Esophagus muscularis mucosa (tissue), 4 donors: ENCODE results near the gene LYPD3. TPM values are rescaled to one million over a fixed set of nuclear protein-coding genes. Genes with fewer than 3 reads are reported as not detected.

Experiments used
- DNase-seq: peaks from one replicate; pipeline ENCODE4 v3.0.0-alpha.2; 2017; ENCODE audit errors: extremely low spot score
- H3K27ac ChIP-seq, 4 donors: fragments of 200-600 bp; sonication (generic); replicated peaks in 1 of 4; 1 replicate in 3 of 4; 2 replicates in 1 of 4; pipeline ENCODE4 v1.5.1; 2016 to 2019; ENCODE audit warnings: mild to moderate bottlenecking in 1 of 4
- H3K27me3 ChIP-seq, 4 donors: fragments of 200-600 bp; sonication (generic); one replicate each; pipeline versions ENCODE4 v1.5.1 to v1.6.0; 2016 to 2019
- H3K36me3 ChIP-seq, 4 donors: fragments of 200-600 bp; sonication (generic); one replicate each; pipeline ENCODE4 v1.5.1; 2016 to 2019
- H3K4me1 ChIP-seq, 4 donors: fragments of 200-600 bp; sonication (generic); one replicate each; pipeline ENCODE4 v1.5.1; 2016 to 2019
- H3K4me3 ChIP-seq, 4 donors: fragments of 200-600 bp; sonication (generic); 1 replicate in 2 of 4; 2 replicates in 2 of 4; pipeline ENCODE4 v1.5.1; 2016 to 2019; ENCODE audit warnings: mild to moderate bottlenecking in 4 of 4, moderate library complexity in 1 of 4
- H3K9me3 ChIP-seq, 4 donors: fragments of 200-600 bp; sonication (generic); 1 replicate in 3 of 4; 2 replicates in 1 of 4; pipeline ENCODE4 v1.5.1; 2016 to 2019
- CTCF ChIP-seq, 3 experiments: fragments of 200-600 bp in 2 of 3; fragments of 450-650 bp in 1 of 3; sonication (generic) in 2 of 3; IDR thresholded peaks; one replicate each; pipeline ENCODE4 v1.5.1; 2017 to 2019; ENCODE audit warnings: antibody characterized with exemption in 3 of 3, mild to moderate bottlenecking in 2 of 3, moderate library complexity in 1 of 3
- EP300 ChIP-seq: sonication (generic); formaldehyde crosslinking; IDR thresholded peaks from one replicate; pipeline ENCODE4 v1.6.1; 2017; ENCODE audit warnings: antibody characterized with exemption
- POLR2A ChIP-seq: fragments of 450-650 bp; IDR thresholded peaks from one replicate; pipeline ENCODE4 v1.6.1; 2017; ENCODE audit warnings: antibody characterized with exemption, moderate library complexity, mild to moderate bottlenecking, low read depth
- POLR2AphosphoS5 ChIP-seq, 2 donors: sonication (generic); formaldehyde crosslinking; IDR thresholded peaks; one replicate each; pipeline ENCODE4 v1.6.1; 2017; ENCODE audit warnings: antibody characterized with exemption in 2 of 2
- WGBS: methylation state at CpG from one replicate; pipeline ENCODE4 v1.1.5; 2018; 5-methylcytosine and 5-hydroxymethylcytosine counted together
- intact Hi-C: fragments of 100-400 bp; cut with DNase I; formaldehyde crosslinking; loops from one replicate; pipeline ENCODE4 v1.15.1; 2023
- total RNA-seq, 4 donors: library from RNA; depleted of rRNA; stranded (reverse); fragments of >200 nt; gene quantifications; one replicate each; pipeline versions ENCODE4 v1.1.0 to v1.2.1, GENCODE V29; 2016

The LYPD3 gene
- total RNA-seq, 4 donors from 2014 or later, result 0.42 to 1.4 (median 0.84) TPM

GRCh38 chr19:43506629-43507028, 41.2 kb upstream of the LYPD3 start:
- H3K4me1 ChIP-seq, result peaks cover 14 to 28% (median 26%) of the 10 kb centered on the region in 4 donors
- no peaks in the 10 kb centered on the region for H3K27me3 ChIP-seq
- intact Hi-C loops, result no loop called here
- H3K36me3 ChIP-seq, result peaks cover 7 to 50% (median 40%) of the 10 kb centered on the region in 4 donors
- WGBS, result 91% methylated on average over 5 of the region's 5 CpGs
- TF ChIP-seq EP300, result no peak
- no peak for TF ChIP-seq POLR2A
- no peak for TF ChIP-seq POLR2AphosphoS5 (IDR thresholded peaks at IDR 0.05)
- TF ChIP-seq CTCF (IDR thresholded peaks at IDR 0.05), result no peak
- no peak overlapping the region for H3K4me3 ChIP-seq
- H3K9me3 ChIP-seq, result no peaks in the 10 kb centered on the region
- DNase-seq, result no peak
- H3K27ac ChIP-seq, result no peak overlapping the region

GRCh38 chr19:43505941-43506340, 40.5 kb upstream of the LYPD3 start:
- Histone ChIP-seq H3K36me3 (peaks cover 7 to 48% (median 40%) of the 10 kb centered on the region in 4 donors), H3K4me1 (peaks cover 14 to 31% (median 28%) of the 10 kb centered on the region in 4 donors), H3K27me3 (no peaks in the 10 kb centered on the region), H3K27ac (no peak overlapping the region), H3K9me3 (no peaks in the 10 kb centered on the region), H3K4me3 (no peak overlapping the region)
- no peak for DNase-seq
- intact Hi-C loops, result no loop called here
- 94% methylated on average over 5 of the region's 5 CpGs for WGBS
- TF ChIP-seq EP300, result no peak
- TF ChIP-seq POLR2AphosphoS5 (IDR thresholded peaks at IDR 0.05), result no peak
- no peak for TF ChIP-seq CTCF (IDR thresholded peaks at IDR 0.05)
- TF ChIP-seq POLR2A, result no peak

- DNase-seq, result no peak
- Histone ChIP-seq H3K36me3 (peaks cover 7 to 40% (median 34%) of the 10 kb centered on the region in 4 donors), H3K4me1 (peaks cover 14 to 31% (median 28%) of the 10 kb centered on the region in 4 donors), H3K27ac (peak overlapping the region; percentile 88 to 96 (median 92)), H3K27me3 (no peaks in the 10 kb centered on the region), H3K9me3 (no peaks in the 10 kb centered on the region), H3K4me3 (peak overlapping the region in 3 of 4 donors; percentile 72 to 82 (median 81))
- intact Hi-C loops, result no loop called here
- TF ChIP-seq POLR2A (no peak), EP300 (no peak), POLR2AphosphoS5 (IDR thresholded peaks at IDR 0.05) (no peak), CTCF (IDR thresholded peaks at IDR 0.05) (no peak)
- 64% methylated on average over 3 of the region's 3 CpGs for WGBS
These were observed 39.7 kb upstream of the LYPD3 start for GRCh38 chr19:43505186-43505456.

- peaks cover 14 to 31% (median 28%) of the 10 kb centered on the region in 4 donors for H3K4me1 ChIP-seq
- H3K4me3 ChIP-seq, result peak within 1 kb of the TSS; percentile 70 to 82 (median 76)
- intact Hi-C loops, result loop anchor here (5.0 kb wide), 1 partner anchor 42 kb away; no protein-coding TSS in a partner anchor
- no peak for DNase-seq
- peaks cover 7 to 37% (median 29%) of the 10 kb centered on the region in 4 donors for H3K36me3 ChIP-seq
- 6% methylated on average over 17 of the region's 42 CpGs for WGBS
- peak within 1 kb of the TSS; percentile 88 to 96 (median 92) for H3K27ac ChIP-seq
- TF ChIP-seq POLR2AphosphoS5 (IDR thresholded peaks at IDR 0.05), result no peak
- no peak for TF ChIP-seq EP300
- no peak for TF ChIP-seq CTCF (IDR thresholded peaks at IDR 0.05)
- TF ChIP-seq POLR2A, result no peak
- no peaks in the 10 kb centered on the region for H3K9me3 ChIP-seq
- no peaks in the 10 kb centered on the region for H3K27me3 ChIP-seq
These were observed 39.2 kb upstream of the LYPD3 start, which contains the start of gene PHLDB3 for GRCh38 chr19:43504426-43505185. PHLDB3 (minus strand) TSS chr19:43504746; CDS start chr19:43504118, 628 bp downstream.
